Measurements from ENCODE around the gene AGTRAP. TPM values are rescaled to one million over a fixed set of nuclear protein-coding genes. Genes with fewer than 3 reads are reported as not detected.
A peak's percentile ranks its signal among the peaks of the same experiment; 100 is the strongest.

AGTRAP gene
- total RNA-seq, 2 donors from 2014 or later: 40.3 to 52.0 TPM

GRCh38 chr1:11733306-11733705, 2.6 kb upstream of the AGTRAP start:
- H3K4me1 Mint-ChIP-seq (ENCODE audit: low read depth in 2 of 2): peaks cover 59 to 64% of the 10 kb centered on the region in 2 donors
- H3K9me3 Mint-ChIP-seq: no peaks in the 10 kb centered on the region
- ATAC-seq: no peak
- no peak for DNase-seq (ENCODE audit: low spot score)
- H3K36me3 Mint-ChIP-seq: no peaks in the 10 kb centered on the region
- peak overlapping the region; percentile 94 to 96 for H3K27ac Mint-ChIP-seq
- no peaks in the 10 kb centered on the region for H3K27me3 Mint-ChIP-seq
- peak overlapping the region; percentile 22 for H3K4me3 Mint-ChIP-seq

GRCh38 chr1:11735531-11735853, 444 bp upstream of the AGTRAP start:
- H3K27me3 Mint-ChIP-seq: no peaks in the 10 kb centered on the region
- H3K4me1 Mint-ChIP-seq (ENCODE audit: low read depth in 2 of 2): peaks cover 63 to 66% of the 10 kb centered on the region in 2 donors
- DNase-seq (ENCODE audit: low spot score) (no peak), ATAC-seq (no peak)
- no peaks in the 10 kb centered on the region for H3K9me3 Mint-ChIP-seq
- peak overlapping the region; percentile 98 to 99 for H3K27ac Mint-ChIP-seq
- H3K36me3 Mint-ChIP-seq: no peaks in the 10 kb centered on the region
- peak overlapping the region; percentile 87 for H3K4me3 Mint-ChIP-seq

GRCh38 chr1:11736746-11737639, 1.1 kb downstream of the AGTRAP start:
- H3K27me3 Mint-ChIP-seq: no peaks in the 10 kb centered on the region
- ATAC-seq (peak; percentile 79 to 85), DNase-seq (ENCODE audit: low spot score) (peak; percentile 92)
- H3K9me3 Mint-ChIP-seq: no peaks in the 10 kb centered on the region
- H3K4me1 Mint-ChIP-seq (ENCODE audit: low read depth in 2 of 2): peaks cover 67 to 70% of the 10 kb centered on the region in 2 donors
- H3K36me3 Mint-ChIP-seq: no peaks in the 10 kb centered on the region
- H3K4me3 Mint-ChIP-seq: peak overlapping the region; percentile 87
- H3K27ac Mint-ChIP-seq: peak overlapping the region; percentile 98 to 99

- Mint-ChIP-seq H3K27ac (peak overlapping the region; percentile 98 to 99), H3K36me3 (no peaks in the 10 kb centered on the region), H3K4me1 (ENCODE audit: low read depth in 2 of 2) (peaks cover 73 to 77% of the 10 kb centered on the region in 2 donors), H3K27me3 (no peaks in the 10 kb centered on the region), H3K4me3 (peak overlapping the region; percentile 87), H3K9me3 (no peaks in the 10 kb centered on the region)
- ATAC-seq (no peak), DNase-seq (ENCODE audit: low spot score) (no peak)
Observed at GRCh38 chr1:11738096-11738495, 2.2 kb downstream of the AGTRAP start.

GRCh38 chr1:11738783-11739182, 2.8 kb downstream of the AGTRAP start:
- peaks cover 71 to 74% of the 10 kb centered on the region in 2 donors for H3K4me1 Mint-ChIP-seq (ENCODE audit: low read depth in 2 of 2)
- H3K27me3 Mint-ChIP-seq: no peaks in the 10 kb centered on the region
- peak overlapping the region; percentile 98 to 99 for H3K27ac Mint-ChIP-seq
- ATAC-seq: no peak
- H3K4me3 Mint-ChIP-seq: peak overlapping the region; percentile 87
- no peaks in the 10 kb centered on the region for H3K36me3 Mint-ChIP-seq
- H3K9me3 Mint-ChIP-seq: no peaks in the 10 kb centered on the region
- DNase-seq (ENCODE audit: low spot score): no peak

GRCh38 chr1:11740258-11741192, 4.6 kb downstream of the AGTRAP start:
- Mint-ChIP-seq H3K27me3 (no peaks in the 10 kb centered on the region), H3K4me1 (ENCODE audit: low read depth in 2 of 2) (peaks cover 68 to 74% of the 10 kb centered on the region in 2 donors), H3K27ac (peak overlapping the region; percentile 98 to 99), H3K9me3 (no peaks in the 10 kb centered on the region), H3K36me3 (no peaks in the 10 kb centered on the region), H3K4me3 (peak overlapping the region; percentile 77)
- peak; percentile 63 to 76 for ATAC-seq
- DNase-seq (ENCODE audit: low spot score): peak; percentile 86

- ATAC-seq (no peak), DNase-seq (ENCODE audit: low spot score) (no peak)
- peak overlapping the region; percentile 98 to 99 for H3K27ac Mint-ChIP-seq
Observed at GRCh38 chr1:11741482-11741881, 5.5 kb downstream of the AGTRAP start.

GRCh38 chr1:11741919-11742558, 6.1 kb downstream of the AGTRAP start:
- H3K36me3 Mint-ChIP-seq: peaks cover 10% of the 10 kb centered on the region
- ATAC-seq (no peak), DNase-seq (ENCODE audit: low spot score) (no peak)
- no peaks in the 10 kb centered on the region for H3K27me3 Mint-ChIP-seq
- H3K9me3 Mint-ChIP-seq: no peaks in the 10 kb centered on the region
- peaks cover 74 to 80% of the 10 kb centered on the region in 2 donors for H3K4me1 Mint-ChIP-seq (ENCODE audit: low read depth in 2 of 2)
- H3K27ac Mint-ChIP-seq: peak overlapping the region; percentile 98 to 99
- H3K4me3 Mint-ChIP-seq: peak overlapping the region; percentile 77

More at GRCh38 chr1:11741482-11741881, 5.5 kb downstream of the AGTRAP start:
- Mint-ChIP-seq H3K27me3 (no peaks in the 10 kb centered on the region), H3K36me3 (peaks cover 6% of the 10 kb centered on the region), H3K4me1 (ENCODE audit: low read depth in 2 of 2) (peaks cover 71 to 78% of the 10 kb centered on the region in 2 donors), H3K9me3 (no peaks in the 10 kb centered on the region), H3K4me3 (peak overlapping the region; percentile 77)

GRCh38 chr1:11744287-11744686, 8.4 kb downstream of the AGTRAP start:
- Mint-ChIP-seq H3K27me3 (no peaks in the 10 kb centered on the region), H3K9me3 (no peaks in the 10 kb centered on the region), H3K4me3 (no peak overlapping the region), H3K27ac (peak overlapping the region in 1 of 2 donors; percentile 63), H3K36me3 (peaks cover 16% of the 10 kb centered on the region), H3K4me1 (ENCODE audit: low read depth in 2 of 2) (peaks cover 61 to 69% of the 10 kb centered on the region in 2 donors)
- ATAC-seq (no peak), DNase-seq (ENCODE audit: low spot score) (no peak)

- H3K4me3 Mint-ChIP-seq: peak overlapping the region; percentile 8
- ATAC-seq (no peak), DNase-seq (ENCODE audit: low spot score) (no peak)
- peak overlapping the region; percentile 46 to 78 for H3K27ac Mint-ChIP-seq
- peaks cover 45 to 54% of the 10 kb centered on the region in 2 donors for H3K4me1 Mint-ChIP-seq (ENCODE audit: low read depth in 2 of 2)
- H3K27me3 Mint-ChIP-seq: no peaks in the 10 kb centered on the region
- peaks cover 17% of the 10 kb centered on the region for H3K36me3 Mint-ChIP-seq
- H3K9me3 Mint-ChIP-seq: no peaks in the 10 kb centered on the region
Observed at GRCh38 chr1:11746092-11746491, 10.2 kb downstream of the AGTRAP start.

- Mint-ChIP-seq H3K27ac (peak overlapping the region; percentile 46 to 78), H3K27me3 (no peaks in the 10 kb centered on the region), H3K4me1 (ENCODE audit: low read depth in 2 of 2) (peaks cover 37 to 46% of the 10 kb centered on the region in 2 donors), H3K4me3 (peak overlapping the region; percentile 8), H3K36me3 (peaks cover 17% of the 10 kb centered on the region), H3K9me3 (no peaks in the 10 kb centered on the region)
- no peak for DNase-seq (ENCODE audit: low spot score)
- ATAC-seq: no peak
Observed at GRCh38 chr1:11746795-11747487, 11.0 kb downstream of the AGTRAP start.

- ATAC-seq: peak; percentile 66 to 74
- peaks cover 17% of the 10 kb centered on the region for H3K36me3 Mint-ChIP-seq
- no peaks in the 10 kb centered on the region for H3K27me3 Mint-ChIP-seq
- H3K4me1 Mint-ChIP-seq (ENCODE audit: low read depth in 2 of 2): peaks cover 26 to 33% of the 10 kb centered on the region in 2 donors
- peak overlapping the region; percentile 80 for H3K4me3 Mint-ChIP-seq
- no peaks in the 10 kb centered on the region for H3K9me3 Mint-ChIP-seq
- H3K27ac Mint-ChIP-seq: peak overlapping the region; percentile 94 to 95
- no peak for DNase-seq (ENCODE audit: low spot score)
Observed at GRCh38 chr1:11748294-11749202, 12.6 kb downstream of the AGTRAP start.

Data from natural killer cell treated with Interleukin-12 subunit alpha and Interleukin-12 subunit beta and Interleukin-15 and Interleukin-18, amount 100 ng/mL, for 72 hours (primary cell).